Body of pancreas (tissue), 4 donors: ENCODE results near the gene OSBPL10.

ENCODE experiments used
- CTCF ChIP-seq, 7 experiments: fragments of 450-650 bp in 4 of 7; fragments of 200-600 bp in 3 of 7; sonication (generic) in 3 of 7; IDR thresholded peaks; one replicate each; pipeline ENCODE4 v1.5.1; 2016 to 2019; ENCODE audit warnings: antibody characterized with exemption in 7 of 7
- POLR2A ChIP-seq, 3 donors: fragments of 450-650 bp; IDR thresholded peaks; one replicate each; pipeline ENCODE4 v1.6.1; 2016; ENCODE audit warnings: antibody characterized with exemption in 3 of 3, mild to moderate bottlenecking in 2 of 3

GRCh38 chr3:32018757-32019564, 37.9 kb upstream of the OSBPL10 start:
- TF ChIP-seq CTCF (IDR thresholded peaks at IDR 0.05) (peak; percentile 35 to 80 (median 74)), POLR2A (IDR thresholded peaks at IDR 0.05) (no peak)
